Measurements from ENCODE around the gene PRMT7.

GRCh38 chr16:68313116-68313515, 2.3 kb downstream of the PRMT7 start:
- TF ChIP-seq, protein P1, sequence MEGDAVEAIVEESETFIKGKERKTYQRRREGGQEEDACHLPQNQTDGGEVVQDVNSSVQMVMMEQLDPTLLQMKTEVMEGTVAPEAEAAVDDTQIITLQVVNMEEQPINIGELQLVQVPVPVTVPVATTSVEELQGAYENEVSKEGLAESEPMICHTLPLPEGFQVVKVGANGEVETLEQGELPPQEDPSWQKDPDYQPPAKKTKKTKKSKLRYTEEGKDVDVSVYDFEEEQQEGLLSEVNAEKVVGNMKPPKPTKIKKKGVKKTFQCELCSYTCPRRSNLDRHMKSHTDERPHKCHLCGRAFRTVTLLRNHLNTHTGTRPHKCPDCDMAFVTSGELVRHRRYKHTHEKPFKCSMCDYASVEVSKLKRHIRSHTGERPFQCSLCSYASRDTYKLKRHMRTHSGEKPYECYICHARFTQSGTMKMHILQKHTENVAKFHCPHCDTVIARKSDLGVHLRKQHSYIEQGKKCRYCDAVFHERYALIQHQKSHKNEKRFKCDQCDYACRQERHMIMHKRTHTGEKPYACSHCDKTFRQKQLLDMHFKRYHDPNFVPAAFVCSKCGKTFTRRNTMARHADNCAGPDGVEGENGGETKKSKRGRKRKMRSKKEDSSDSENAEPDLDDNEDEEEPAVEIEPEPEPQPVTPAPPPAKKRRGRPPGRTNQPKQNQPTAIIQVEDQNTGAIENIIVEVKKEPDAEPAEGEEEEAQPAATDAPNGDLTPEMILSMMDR (conservative IDR thresholded peaks at IDR 0.05) = no peak
- TF ChIP-seq EZH2 (IDR thresholded peaks at IDR 0.05; ENCODE audit: low read depth) = no peak
